Measurements from ENCODE around the gene GABBR2.

GABBR2 gene

DNA sequence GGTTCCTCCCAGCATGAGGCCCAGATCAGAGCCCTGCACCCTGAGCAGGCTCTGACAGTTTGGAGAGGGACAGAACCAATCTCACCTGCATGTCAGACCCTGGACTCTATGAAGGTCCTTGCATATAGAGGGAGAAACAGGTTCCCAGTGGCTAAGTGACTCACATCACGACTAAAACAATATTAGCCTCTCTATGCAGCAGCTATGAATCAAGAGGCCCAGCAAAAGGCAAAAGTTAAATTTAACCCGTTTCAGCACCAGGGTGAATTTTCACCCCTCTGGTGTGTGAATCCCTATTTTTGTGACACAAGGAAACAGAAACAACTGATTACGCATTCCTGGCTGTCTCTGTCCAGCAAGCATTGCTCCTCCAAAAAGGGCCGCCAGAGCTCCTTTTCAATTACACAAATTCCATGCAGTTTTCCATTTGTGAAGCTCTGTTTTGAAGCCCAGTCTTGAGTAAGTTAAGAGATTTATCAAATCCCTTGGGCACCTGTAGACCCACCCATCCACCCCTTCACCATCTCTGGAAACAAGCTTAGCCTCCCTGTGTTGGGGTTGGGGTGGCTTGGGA is 136.6 kb downstream of the GABBR2 start:
- Histone ChIP-seq H3K27me3 (ENCODE audit: control insufficient read depth in 1 of 2, insufficient read depth in 2 of 2, low read length in 2 of 2) (no peaks in the 10 kb centered on the region), H3K9ac (ENCODE audit: low read length) (no peak overlapping the region), H3K36me3 (ENCODE audit: insufficient read depth, low read length) (no peaks in the 10 kb centered on the region), H3K4me1 (ENCODE audit: insufficient read depth, low read length) (no peaks in the 10 kb centered on the region), H3K9me3 (ENCODE audit: low read length) (no peaks in the 10 kb centered on the region), H3K27ac (ENCODE audit: low read depth, low read length) (no peak overlapping the region), H3K4me3 (ENCODE audit: low read depth in 1 of 2, low read length in 2 of 2) (no peak overlapping the region)

DNA sequence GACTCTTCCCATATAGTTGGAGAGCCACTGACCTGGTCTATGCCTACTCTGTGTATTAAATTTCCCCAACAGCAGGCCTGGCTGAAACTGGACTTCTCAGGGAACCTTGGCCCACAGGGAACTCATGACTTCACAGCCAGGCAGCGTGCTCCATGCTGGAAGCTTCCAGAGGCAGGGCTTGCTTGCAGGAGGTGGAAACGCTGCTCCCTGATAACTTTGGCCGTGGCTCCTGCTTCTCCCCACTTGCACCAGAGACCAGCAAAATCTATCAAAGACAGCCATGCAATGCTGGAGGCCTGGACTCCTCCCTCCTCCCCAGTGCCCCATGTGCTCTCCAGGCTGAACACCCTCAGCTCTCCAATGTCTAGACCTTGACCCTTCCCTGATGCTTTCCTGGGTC is 137.1 kb downstream of the GABBR2 start:
- Histone ChIP-seq H3K27me3 (ENCODE audit: control insufficient read depth in 1 of 2, insufficient read depth in 2 of 2, low read length in 2 of 2) (no peaks in the 10 kb centered on the region), H3K4me3 (ENCODE audit: low read depth in 1 of 2, low read length in 2 of 2) (no peak overlapping the region), H3K4me1 (ENCODE audit: insufficient read depth, low read length) (no peaks in the 10 kb centered on the region), H3K36me3 (ENCODE audit: insufficient read depth, low read length) (no peaks in the 10 kb centered on the region), H3K9ac (ENCODE audit: low read length) (no peak overlapping the region), H3K9me3 (ENCODE audit: low read length) (no peaks in the 10 kb centered on the region), H3K27ac (ENCODE audit: low read depth, low read length) (no peak overlapping the region)

DNA sequence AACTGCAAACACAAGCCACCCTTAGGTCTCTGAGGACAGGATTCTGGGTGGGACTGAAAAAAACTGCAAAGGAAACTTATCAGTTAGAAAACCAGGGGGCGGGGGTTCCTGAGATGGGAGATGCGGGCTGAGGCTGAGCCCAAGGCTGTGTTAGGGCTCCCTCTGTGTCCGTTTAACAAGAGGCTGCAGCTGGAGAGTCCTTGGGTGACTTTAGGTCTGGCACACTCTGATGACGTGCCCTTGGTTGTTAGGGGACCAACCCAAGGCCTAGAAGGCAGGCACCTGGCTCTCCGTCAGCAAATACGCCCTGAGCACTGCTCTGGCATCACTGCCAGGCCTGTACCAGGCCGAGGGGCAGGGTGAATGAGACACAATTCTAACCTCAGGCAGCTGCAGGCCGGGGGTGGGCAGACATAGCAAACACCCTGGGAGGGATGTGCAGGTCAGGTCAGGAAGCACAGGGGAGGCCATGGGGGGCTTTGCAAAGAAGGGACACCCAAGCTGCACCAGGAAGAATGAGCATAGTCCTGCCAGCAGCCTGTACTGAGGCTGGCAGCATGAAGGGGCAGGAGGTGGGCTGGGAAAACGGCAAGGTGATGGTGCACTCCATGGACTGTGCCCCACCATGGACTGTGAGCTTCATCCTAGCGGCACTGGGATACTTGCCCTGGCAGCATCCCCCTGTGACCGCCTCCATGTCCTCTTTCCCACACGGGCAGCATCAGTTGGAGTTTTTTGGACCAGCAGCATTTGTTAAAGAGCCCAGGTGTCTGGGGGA is 137.9 kb downstream of the GABBR2 start:
- Histone ChIP-seq H3K4me3 (ENCODE audit: low read depth in 1 of 2, low read length in 2 of 2) (no peak overlapping the region), H3K9me3 (ENCODE audit: low read length) (no peaks in the 10 kb centered on the region), H3K27ac (ENCODE audit: low read depth, low read length) (no peak overlapping the region)

DNA sequence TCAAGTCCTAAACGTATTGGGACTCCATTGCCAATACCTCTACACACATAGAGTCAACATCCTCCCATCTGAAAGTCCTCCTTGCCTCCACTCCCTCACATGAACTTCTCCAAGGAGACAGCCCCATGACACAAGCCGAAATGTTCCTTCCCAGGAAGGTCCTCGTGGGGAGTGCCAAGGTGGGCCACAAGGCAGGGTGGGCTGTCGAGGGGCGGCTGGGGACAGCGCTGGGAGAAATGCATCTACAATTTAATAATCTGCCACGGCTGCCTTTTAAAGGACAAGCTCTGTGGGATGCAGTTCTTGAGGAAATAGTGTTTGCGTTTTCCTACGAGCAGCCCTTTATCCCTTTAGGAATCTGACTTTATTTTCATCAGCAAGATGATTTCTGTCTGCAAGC is 138.7 kb downstream of the GABBR2 start:
- H3K27me3 ChIP-seq (ENCODE audit: control insufficient read depth in 1 of 2, insufficient read depth in 2 of 2, low read length in 2 of 2): no peaks in the 10 kb centered on the region
- H3K4me1 ChIP-seq (ENCODE audit: insufficient read depth, low read length): no peaks in the 10 kb centered on the region
- H3K36me3 ChIP-seq (ENCODE audit: insufficient read depth, low read length): no peaks in the 10 kb centered on the region
- no peak overlapping the region for H3K9ac ChIP-seq (ENCODE audit: low read length)
- H3K4me3 ChIP-seq (ENCODE audit: low read depth in 1 of 2, low read length in 2 of 2): no peak overlapping the region
- no peaks in the 10 kb centered on the region for H3K9me3 ChIP-seq (ENCODE audit: low read length)
- no peak overlapping the region for H3K27ac ChIP-seq (ENCODE audit: low read depth, low read length)

More for the DNA sequence above, 137.9 kb downstream of the GABBR2 start:
- H3K4me1 ChIP-seq (ENCODE audit: insufficient read depth, low read length): no peaks in the 10 kb centered on the region
- H3K9ac ChIP-seq (ENCODE audit: low read length): no peak overlapping the region
- no peaks in the 10 kb centered on the region for H3K27me3 ChIP-seq (ENCODE audit: control insufficient read depth in 1 of 2, insufficient read depth in 2 of 2, low read length in 2 of 2)
- no peaks in the 10 kb centered on the region for H3K36me3 ChIP-seq (ENCODE audit: insufficient read depth, low read length)

DNA sequence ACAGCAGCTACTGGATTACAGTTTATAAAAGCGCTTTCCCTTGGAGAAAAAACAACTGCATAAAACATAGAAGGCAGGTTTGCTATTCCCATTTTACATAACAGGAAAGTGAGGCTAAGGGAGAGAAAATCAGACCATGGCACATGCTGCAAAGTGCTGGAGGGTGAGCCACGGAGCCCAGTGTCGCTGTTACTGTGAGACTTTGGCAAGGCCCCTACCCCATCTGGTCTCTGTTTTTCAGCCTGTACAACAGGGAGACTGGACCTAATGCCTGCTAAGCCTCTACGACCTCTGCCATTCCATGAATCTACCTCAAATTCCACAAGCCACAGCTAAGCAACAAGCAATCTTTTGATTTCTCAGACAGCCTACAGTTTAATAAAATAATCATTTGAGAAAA is 139.2 kb downstream of the GABBR2 start:
- H3K9ac ChIP-seq (ENCODE audit: low read length): no peak overlapping the region
- no peak overlapping the region for H3K4me3 ChIP-seq (ENCODE audit: low read depth in 1 of 2, low read length in 2 of 2)
- H3K27me3 ChIP-seq (ENCODE audit: control insufficient read depth in 1 of 2, insufficient read depth in 2 of 2, low read length in 2 of 2): no peaks in the 10 kb centered on the region
- H3K4me1 ChIP-seq (ENCODE audit: insufficient read depth, low read length): no peaks in the 10 kb centered on the region
- no peak overlapping the region for H3K27ac ChIP-seq (ENCODE audit: low read depth, low read length)
- no peaks in the 10 kb centered on the region for H3K36me3 ChIP-seq (ENCODE audit: insufficient read depth, low read length)
- no peaks in the 10 kb centered on the region for H3K9me3 ChIP-seq (ENCODE audit: low read length)

DNA sequence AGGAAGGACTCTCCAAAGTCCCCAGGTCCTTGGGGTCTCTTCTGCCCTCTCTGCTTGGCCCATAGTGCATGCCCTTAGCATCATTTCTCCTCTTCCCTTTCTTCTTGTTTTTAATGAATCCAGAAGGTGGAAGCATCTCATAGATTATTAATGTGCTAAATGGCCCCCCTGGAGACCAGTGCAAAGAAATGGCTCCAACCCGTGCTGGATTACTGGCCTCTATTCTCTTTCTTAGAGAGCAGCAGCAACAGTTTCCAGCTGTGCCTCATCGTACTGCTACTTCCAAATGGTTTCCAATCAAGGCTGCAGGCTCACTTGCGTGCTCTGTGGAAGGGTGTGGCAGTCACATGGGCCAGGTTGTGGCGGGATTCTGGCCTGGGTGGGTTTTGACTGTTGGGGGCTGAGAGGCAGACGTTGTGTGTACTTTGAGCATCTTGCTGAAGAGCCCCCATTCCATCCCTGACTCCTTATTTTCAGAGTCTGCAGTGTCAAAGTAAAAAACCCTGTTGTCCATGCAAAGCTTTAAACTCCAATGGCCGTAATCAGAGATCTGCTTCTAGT is 139.7 kb downstream of the GABBR2 start:
- no peak overlapping the region for H3K27ac ChIP-seq (ENCODE audit: low read depth, low read length)
- no peak overlapping the region for H3K9ac ChIP-seq (ENCODE audit: low read length)
- no peaks in the 10 kb centered on the region for H3K4me1 ChIP-seq (ENCODE audit: insufficient read depth, low read length)
- H3K9me3 ChIP-seq (ENCODE audit: low read length): no peaks in the 10 kb centered on the region
- no peaks in the 10 kb centered on the region for H3K27me3 ChIP-seq (ENCODE audit: control insufficient read depth in 1 of 2, insufficient read depth in 2 of 2, low read length in 2 of 2)
- H3K36me3 ChIP-seq (ENCODE audit: insufficient read depth, low read length): no peaks in the 10 kb centered on the region
- H3K4me3 ChIP-seq (ENCODE audit: low read depth in 1 of 2, low read length in 2 of 2): no peak overlapping the region

DNA sequence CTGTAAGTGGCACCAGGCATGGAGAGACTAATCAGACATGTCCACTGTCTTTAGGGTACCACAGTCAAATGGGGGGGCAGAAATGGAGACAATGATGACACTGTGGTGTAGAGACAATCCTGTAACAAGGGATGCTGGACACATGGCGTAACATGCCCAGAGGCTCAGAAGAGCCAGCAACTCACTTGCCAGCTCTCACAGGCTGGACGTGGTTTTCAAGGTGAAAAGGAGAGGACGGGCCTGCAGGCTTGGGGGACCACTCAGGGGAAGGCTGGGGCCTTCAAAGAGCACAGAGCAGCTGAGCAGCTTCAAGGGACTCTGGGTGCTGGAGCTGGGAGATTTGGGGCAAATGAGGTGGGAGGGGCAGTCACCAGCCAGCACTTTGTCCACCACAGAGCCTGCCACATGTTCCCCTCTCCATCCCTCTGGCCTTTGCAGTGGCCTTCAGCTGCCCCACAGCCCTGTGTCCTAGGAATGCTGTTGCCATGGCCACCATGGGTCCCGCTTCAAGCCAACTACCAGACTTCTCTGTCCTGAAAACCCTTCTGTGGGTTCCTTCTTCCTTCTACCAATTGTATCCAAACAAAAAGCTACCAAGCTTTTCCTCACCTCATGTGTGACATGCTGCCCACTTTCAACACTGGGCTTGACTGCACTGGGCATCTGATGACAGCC is 140.4 kb downstream of the GABBR2 start:
- H3K9ac ChIP-seq (ENCODE audit: low read length): no peak overlapping the region
- no peaks in the 10 kb centered on the region for H3K27me3 ChIP-seq (ENCODE audit: control insufficient read depth in 1 of 2, insufficient read depth in 2 of 2, low read length in 2 of 2)
- no peaks in the 10 kb centered on the region for H3K4me1 ChIP-seq (ENCODE audit: insufficient read depth, low read length)
- no peaks in the 10 kb centered on the region for H3K36me3 ChIP-seq (ENCODE audit: insufficient read depth, low read length)
- no peaks in the 10 kb centered on the region for H3K9me3 ChIP-seq (ENCODE audit: low read length)
- no peak overlapping the region for H3K27ac ChIP-seq (ENCODE audit: low read depth, low read length)
- no peak overlapping the region for H3K4me3 ChIP-seq (ENCODE audit: low read depth in 1 of 2, low read length in 2 of 2)

DNA sequence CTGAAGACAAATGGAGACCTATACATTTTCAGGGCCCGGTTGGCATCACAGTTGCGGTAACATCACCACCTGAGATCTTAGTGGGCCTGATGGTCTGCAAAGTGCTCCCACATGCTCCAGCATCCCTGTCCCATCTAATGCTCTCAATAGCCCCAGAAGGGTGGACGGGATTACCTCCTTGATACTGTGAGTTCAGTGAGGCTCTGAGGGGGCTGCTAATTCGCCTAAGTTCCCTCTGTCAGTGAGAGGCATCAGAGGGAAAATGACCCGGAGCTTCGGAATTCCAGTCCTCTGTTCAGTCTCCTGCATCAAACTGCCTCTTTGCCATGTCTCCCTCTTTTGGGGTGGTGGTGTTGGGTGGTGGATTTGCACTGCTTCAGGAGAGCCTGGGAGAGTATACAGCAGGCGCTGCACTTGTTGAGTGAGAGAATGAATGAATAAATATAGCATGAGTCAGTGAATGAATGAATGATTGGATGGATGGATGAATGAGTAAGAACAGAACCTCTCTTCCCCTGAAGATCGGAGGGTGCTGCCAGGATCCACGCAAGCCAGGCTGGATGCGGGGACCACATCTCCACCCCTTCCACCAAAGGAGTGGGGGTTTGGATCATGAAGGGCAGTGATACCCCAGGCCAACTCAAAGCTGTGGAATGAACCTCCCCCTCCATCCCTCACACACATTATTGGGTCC is 141.0 kb downstream of the GABBR2 start:
- no peak overlapping the region for H3K27ac ChIP-seq (ENCODE audit: low read depth, low read length)
- H3K27me3 ChIP-seq (ENCODE audit: control insufficient read depth in 1 of 2, insufficient read depth in 2 of 2, low read length in 2 of 2): no peaks in the 10 kb centered on the region
- H3K9ac ChIP-seq (ENCODE audit: low read length): no peak overlapping the region
- H3K9me3 ChIP-seq (ENCODE audit: low read length): no peaks in the 10 kb centered on the region
- no peaks in the 10 kb centered on the region for H3K4me1 ChIP-seq (ENCODE audit: insufficient read depth, low read length)
- no peaks in the 10 kb centered on the region for H3K36me3 ChIP-seq (ENCODE audit: insufficient read depth, low read length)
- H3K4me3 ChIP-seq (ENCODE audit: low read depth in 1 of 2, low read length in 2 of 2): no peak overlapping the region

DNA sequence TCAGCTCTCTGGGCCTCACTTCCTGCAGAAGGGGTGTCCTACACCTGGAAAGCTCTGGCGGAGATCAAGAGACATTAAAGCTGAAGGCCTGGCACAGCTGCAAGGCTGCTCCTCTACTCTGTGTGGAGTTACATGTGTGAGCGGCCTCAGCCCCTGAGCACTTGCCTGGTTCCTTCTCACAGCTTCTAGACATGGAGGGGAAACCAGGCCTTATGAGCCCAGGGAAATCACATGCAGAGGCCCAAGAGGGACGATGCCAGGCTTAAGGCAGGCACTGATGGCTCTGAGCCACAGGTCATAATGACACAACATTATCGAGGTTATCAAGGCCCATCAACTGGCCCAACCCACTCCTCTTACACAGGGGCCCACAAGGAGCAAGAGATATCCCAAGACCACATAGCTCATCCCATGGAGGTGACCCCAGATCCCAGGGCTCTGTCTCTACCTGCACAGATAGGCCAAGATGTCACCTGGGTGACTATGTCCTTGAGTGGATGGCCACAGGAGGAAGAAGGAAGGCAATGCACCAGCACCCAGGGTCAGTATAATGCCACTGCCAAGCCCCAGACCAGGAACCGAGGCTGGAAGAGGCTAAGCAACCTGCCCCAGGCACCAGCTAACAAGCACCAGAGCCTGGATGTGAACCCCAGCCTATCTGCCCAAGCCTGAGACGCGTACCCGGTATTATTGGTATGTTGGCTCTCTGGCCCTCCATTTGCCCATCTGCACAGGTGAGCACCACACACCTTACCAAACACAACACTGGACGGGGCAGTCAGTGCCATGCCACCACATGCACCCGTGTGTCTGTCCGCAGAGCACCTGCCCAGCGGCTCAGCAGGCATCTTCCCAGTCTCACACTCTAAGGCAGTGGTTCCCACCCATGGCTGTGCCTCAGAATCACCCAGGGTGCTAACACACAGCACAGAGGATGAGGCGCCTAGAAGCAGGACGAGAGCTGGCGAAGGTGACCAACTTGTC is 143.3 kb downstream of the GABBR2 start:
- H3K36me3 ChIP-seq (ENCODE audit: insufficient read depth, low read length): no peaks in the 10 kb centered on the region
- no peaks in the 10 kb centered on the region for H3K9me3 ChIP-seq (ENCODE audit: low read length)
- H3K9ac ChIP-seq (ENCODE audit: low read length): no peak overlapping the region
- H3K27ac ChIP-seq (ENCODE audit: low read depth, low read length): no peak overlapping the region
- H3K27me3 ChIP-seq (ENCODE audit: control insufficient read depth in 1 of 2, insufficient read depth in 2 of 2, low read length in 2 of 2): no peaks in the 10 kb centered on the region
- no peaks in the 10 kb centered on the region for H3K4me1 ChIP-seq (ENCODE audit: insufficient read depth, low read length)
- H3K4me3 ChIP-seq (ENCODE audit: low read depth in 1 of 2, low read length in 2 of 2): no peak overlapping the region

DNA sequence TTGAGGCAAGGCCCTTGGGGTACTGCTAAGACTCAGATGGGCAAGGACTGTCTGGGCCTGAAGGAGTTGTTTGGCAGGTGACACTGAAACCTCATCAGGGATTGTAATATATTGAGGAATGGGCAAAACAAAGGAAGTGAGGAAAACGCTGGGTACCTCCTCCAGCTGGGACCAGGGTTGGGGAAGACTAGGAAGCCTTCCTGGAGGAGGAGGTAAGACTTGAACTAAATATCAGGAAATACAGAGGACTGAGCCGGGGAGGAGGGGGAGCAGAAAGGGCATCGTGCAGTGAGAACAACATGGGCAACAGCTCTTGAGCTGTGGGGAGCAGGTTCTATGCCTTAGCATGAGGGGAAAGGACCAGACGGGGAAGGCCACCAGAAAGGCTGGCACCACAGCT is 144.0 kb downstream of the GABBR2 start:
- H3K4me3 ChIP-seq (ENCODE audit: low read depth in 1 of 2, low read length in 2 of 2): no peak overlapping the region
- H3K27ac ChIP-seq (ENCODE audit: low read depth, low read length): no peak overlapping the region
- no peaks in the 10 kb centered on the region for H3K27me3 ChIP-seq (ENCODE audit: control insufficient read depth in 1 of 2, insufficient read depth in 2 of 2, low read length in 2 of 2)
- no peaks in the 10 kb centered on the region for H3K36me3 ChIP-seq (ENCODE audit: insufficient read depth, low read length)
- no peaks in the 10 kb centered on the region for H3K4me1 ChIP-seq (ENCODE audit: insufficient read depth, low read length)
- H3K9ac ChIP-seq (ENCODE audit: low read length): no peak overlapping the region
- no peaks in the 10 kb centered on the region for H3K9me3 ChIP-seq (ENCODE audit: low read length)
